H1 (cell line): ENCODE results near the gene ZNF541. TPM values are rescaled to one million over a fixed set of nuclear protein-coding genes. Genes with fewer than 3 reads are reported as not detected.

Experiments
- ASH2L ChIP-seq: fragments of 200-600, 300-600 bp; sonication (generic); IDR thresholded peaks from one replicate; pipeline ENCODE4 v1.7.1; 2017; ENCODE audit warnings: low read length
- ATF2 ChIP-seq: IDR thresholded peaks from 2 replicates; pipeline ENCODE4 v1.6.1; 2012; ENCODE audit warnings: low read length, inconsistent platforms
- BRCA1 ChIP-seq: IDR thresholded peaks from 2 replicates; pipeline ENCODE4 v1.6.1; 2012; ENCODE audit warnings: low read depth, low read length, improper control_type of control experiment
- CBX8 ChIP-seq: fragments of 300-800, 300-1000 bp; sonication (generic); IDR thresholded peaks from 2 replicates; pipeline ENCODE4 v1.7.1; 2016; ENCODE audit warnings: low read depth, low read length, borderline replicate concordance
- CHD2 ChIP-seq: IDR thresholded peaks from 2 replicates; pipeline ENCODE4 v1.6.1; 2012; ENCODE audit warnings: low read length, improper control_type of control experiment
- E2F6 ChIP-seq: IDR thresholded peaks from 2 replicates; pipeline ENCODE4 v1.6.1; 2012; ENCODE audit warnings: inconsistent platforms
- GABPA ChIP-seq: IDR thresholded peaks from 2 replicates; pipeline ENCODE4 v1.6.1; 2011; ENCODE audit warnings: mild to moderate bottlenecking, low read length, moderate library complexity, borderline replicate concordance; ENCODE audit not compliant: insufficient read depth
- HDAC6 ChIP-seq: IDR thresholded peaks from one replicate; pipeline ENCODE4 v1.7.1; 2012; ENCODE audit warnings: low read depth, mild to moderate bottlenecking, inconsistent platforms, low read length, moderate library complexity
- MAFK ChIP-seq: IDR thresholded peaks from 2 replicates; pipeline ENCODE4 v1.6.1; 2012; ENCODE audit warnings: low read depth, mild to moderate bottlenecking, improper control_type of control experiment, low read length
- PHF8 ChIP-seq: fragments of 200-600 bp; sonication (generic); conservative IDR thresholded peaks from 2 replicates; pipeline ENCODE4 v1.7.1; 2012; ENCODE audit warnings: low read depth, mild to moderate bottlenecking, inconsistent platforms, low read length, moderate library complexity
- POLR2A ChIP-seq, 2 experiments: IDR thresholded peaks; 1 replicate in 1 of 2; 2 replicates in 1 of 2; pipeline ENCODE4 v1.6.1; 2011; ENCODE audit warnings: low read depth in 2 of 2, low read length in 2 of 2, mild to moderate bottlenecking in 2 of 2; ENCODE audit errors: control extremely low read depth in 1 of 2
- POLR2AphosphoS5 ChIP-seq: IDR thresholded peaks from 2 replicates; pipeline ENCODE4 v1.6.1; 2011; ENCODE audit warnings: low read depth, low read length
- RAD21 ChIP-seq, 2 experiments: IDR thresholded peaks in 1 of 2; conservative IDR thresholded peaks in 1 of 2; 2 replicates each; pipeline ENCODE4 v1.6.1; 2011; ENCODE audit warnings: low read depth in 2 of 2, low read length in 2 of 2, improper control_type of control experiment in 1 of 2, inconsistent platforms in 1 of 2, mild to moderate bottlenecking in 1 of 2, moderate library complexity in 1 of 2
- RBBP5 ChIP-seq: IDR thresholded peaks from 2 replicates; pipeline ENCODE4 v1.7.1; 2012; ENCODE audit warnings: low read depth, mild to moderate bottlenecking, inconsistent platforms, low read length, moderate library complexity, borderline replicate concordance
- SIN3A ChIP-seq, 2 experiments: IDR thresholded peaks in 1 of 2; conservative IDR thresholded peaks in 1 of 2; 2 replicates each; pipeline ENCODE4 v1.6.1; 2011 to 2012; ENCODE audit warnings: low read length in 2 of 2, improper control_type of control experiment in 1 of 2, low read depth in 1 of 2, mild to moderate bottlenecking in 1 of 2
- SP1 ChIP-seq: IDR thresholded peaks from 2 replicates; pipeline ENCODE4 v1.6.1; 2011; ENCODE audit warnings: low read depth, low read length
- SP4 ChIP-seq: IDR thresholded peaks from 2 replicates; pipeline ENCODE4 v1.6.1; 2012; ENCODE audit warnings: low read length, inconsistent platforms
- SRF ChIP-seq: IDR thresholded peaks from 2 replicates; pipeline ENCODE4 v1.6.1; 2011; ENCODE audit warnings: mild to moderate bottlenecking, low read depth, low read length, moderate library complexity
- SUZ12 ChIP-seq: fragments of 200-600 bp; sonication (generic); IDR thresholded peaks from 2 replicates; pipeline ENCODE4 v1.6.1; 2012; ENCODE audit warnings: mild to moderate bottlenecking, inconsistent platforms, low read length, moderate library complexity, mixed read lengths
- USF2 ChIP-seq: IDR thresholded peaks from 2 replicates; pipeline ENCODE4 v1.6.1; 2011; ENCODE audit warnings: low read length, improper control_type of control experiment
- polyA plus RNA-seq, 7 experiments: library from polyadenylated mRNA; depleted of rRNA in 3 of 7; stranded (reverse) in 5 of 7; unstranded in 2 of 7; fragments of >200 nt in 5 of 7; fragments of 200-250 nt in 2 of 7; gene quantifications; 1 replicate in 5 of 7; 2 replicates in 1 of 7; 4 replicates in 1 of 7; pipeline versions ENCODE4 v1.2.1 to v1.2.3, GENCODE V29; 2011 to 2013; ENCODE audit warnings: missing spikeins in 2 of 7, mixed read lengths in 2 of 7
- total RNA-seq: library from RNA; stranded (reverse); fragmentation: NEBNext Ultra II Directional; extraction: Animal tissue kit (Norgen Biotek cat#: 25700); gene quantifications from 2 replicates; pipeline ENCODE4 v1.2.1, GENCODE V29; 2021

The ZNF541 gene
- total and polyA plus RNA-seq, 2 of the 8 experiments (the other 6 are each of a cell fraction or from before 2014, with no cell fraction given) = 0.05 TPM; not detected in 1

- TF ChIP-seq SP4 = peak; percentile 93
- no peak for TF ChIP-seq CBX8
- no peak for TF ChIP-seq BRCA1
- TF ChIP-seq ATF2 = no peak
- peak; percentile 66 for TF ChIP-seq POLR2AphosphoS5
- TF ChIP-seq SRF = no peak
- TF ChIP-seq GABPA = peak; percentile 37; the same call in 1 of the 2 replicates
- peak; percentile 63 for TF ChIP-seq PHF8
- TF ChIP-seq ASH2L = peak; percentile 71
- peak; percentile 76 for TF ChIP-seq SP1
- no peak for TF ChIP-seq USF2
- no peak; a peak in 1 of 4 replicates for TF ChIP-seq SIN3A (conservative IDR thresholded peaks at IDR 0.05 in 1 of 2, IDR thresholded peaks at IDR 0.05 in 1 of 2; ENCODE audit: low read depth in 1 of 2, low read length in 2 of 2)
- TF ChIP-seq CHD2 = no peak
- TF ChIP-seq MAFK = no peak
- peak in 1 of 2 experiments; percentile 18; a peak in 1 of 4 replicates for TF ChIP-seq RAD21 (IDR thresholded peaks at IDR 0.05 in 1 of 2, conservative IDR thresholded peaks at IDR 0.05 in 1 of 2; ENCODE audit: low read depth in 2 of 2, low read length in 2 of 2)
- no peak for TF ChIP-seq HDAC6
- no peak for TF ChIP-seq E2F6
- TF ChIP-seq POLR2A (IDR thresholded peaks at IDR 0.05; ENCODE audit: control extremely low read depth in 1 of 2, low read depth in 2 of 2, low read length in 2 of 2) = peak in 1 of 2 experiments; percentile 92; a peak in 2 of 3 replicates
- no peak for TF ChIP-seq RBBP5
- no peak for TF ChIP-seq SUZ12
These were observed 27.6 kb upstream of the ZNF541 start (continued) for GRCh38 chr19:47600246-47601179.
